ENCODE data around the gene LRRC17.

The LRRC17 gene

GRCh38 chr7:102927312-102927933 is 14.6 kb downstream of the LRRC17 start:
- Histone ChIP-seq H3K4me1 (ENCODE audit: control insufficient read depth, low read length) (no peaks in the 10 kb centered on the region), H3K36me3 (ENCODE audit: control insufficient read depth, low read length) (no peaks in the 10 kb centered on the region), H3K79me2 (ENCODE audit: control insufficient read depth, low read length) (no peaks in the 10 kb centered on the region), H3K9me3 (ENCODE audit: control insufficient read depth, insufficient read depth, low read length) (no peaks in the 10 kb centered on the region), H3K4me2 (ENCODE audit: low read length) (no peak overlapping the region), H3K27ac (ENCODE audit: low read depth, low read length) (no peak overlapping the region), H3K27me3 (ENCODE audit: control insufficient read depth, low read length) (no peaks in the 10 kb centered on the region), H3F3A (ENCODE audit: control insufficient read depth, insufficient read depth) (no peaks in the 10 kb centered on the region), H3K9me2 (replicated peaks; ENCODE audit: control insufficient read depth, low read length) (no peaks in the 10 kb centered on the region), H3K4me3 (ENCODE audit: low read length) (no peak overlapping the region), H4K20me1 (ENCODE audit: control insufficient read depth, insufficient read depth, low read depth, low read length) (no peaks in the 10 kb centered on the region)
- TF ChIP-seq EZH2phosphoT487 (IDR thresholded peaks at IDR 0.05; ENCODE audit: borderline replicate concordance, low read length) (no peak), CTCF (IDR thresholded peaks at IDR 0.05; ENCODE audit: low read depth, low read length, poor library complexity, severe bottlenecking) (no peak)

GRCh38 chr7:102931757-102932156 is 19.0 kb downstream of the LRRC17 start:
- Histone ChIP-seq H4K20me1 (ENCODE audit: control insufficient read depth, insufficient read depth, low read depth, low read length) (no peaks in the 10 kb centered on the region), H3K4me1 (ENCODE audit: control insufficient read depth, low read length) (peaks cover 14% of the 10 kb centered on the region), H3K4me3 (ENCODE audit: low read length) (no peak overlapping the region), H3K27me3 (ENCODE audit: control insufficient read depth, low read length) (no peaks in the 10 kb centered on the region), H3K4me2 (ENCODE audit: low read length) (no peak overlapping the region), H3K27ac (ENCODE audit: low read depth, low read length) (no peak overlapping the region), H3K9me3 (ENCODE audit: control insufficient read depth, insufficient read depth, low read length) (no peaks in the 10 kb centered on the region), H3K79me2 (ENCODE audit: control insufficient read depth, low read length) (no peaks in the 10 kb centered on the region), H3K36me3 (ENCODE audit: control insufficient read depth, low read length) (no peaks in the 10 kb centered on the region), H3K9me2 (replicated peaks; ENCODE audit: control insufficient read depth, low read length) (no peaks in the 10 kb centered on the region), H3F3A (ENCODE audit: control insufficient read depth, insufficient read depth) (no peaks in the 10 kb centered on the region)
- TF ChIP-seq EZH2phosphoT487 (IDR thresholded peaks at IDR 0.05; ENCODE audit: borderline replicate concordance, low read length) (no peak), CTCF (IDR thresholded peaks at IDR 0.05; ENCODE audit: low read depth, low read length, poor library complexity, severe bottlenecking) (no peak)

- H3K9me2 ChIP-seq (replicated peaks; ENCODE audit: control insufficient read depth, low read length): no peaks in the 10 kb centered on the region
- H3K4me3 ChIP-seq (ENCODE audit: low read length): no peak overlapping the region
- TF ChIP-seq CTCF (IDR thresholded peaks at IDR 0.05; ENCODE audit: low read depth, low read length, poor library complexity, severe bottlenecking) (no peak), EZH2phosphoT487 (IDR thresholded peaks at IDR 0.05; ENCODE audit: borderline replicate concordance, low read length) (no peak)
- no peak overlapping the region for H3K27ac ChIP-seq (ENCODE audit: low read depth, low read length)
- H3K4me2 ChIP-seq (ENCODE audit: low read length): no peak overlapping the region
- H3K36me3 ChIP-seq (ENCODE audit: control insufficient read depth, low read length): no peaks in the 10 kb centered on the region
- H3K27me3 ChIP-seq (ENCODE audit: control insufficient read depth, low read length): no peaks in the 10 kb centered on the region
- H3K4me1 ChIP-seq (ENCODE audit: control insufficient read depth, low read length): peaks cover 16% of the 10 kb centered on the region
- no peaks in the 10 kb centered on the region for H3F3A ChIP-seq (ENCODE audit: control insufficient read depth, insufficient read depth)
- H3K79me2 ChIP-seq (ENCODE audit: control insufficient read depth, low read length): no peaks in the 10 kb centered on the region
- no peaks in the 10 kb centered on the region for H4K20me1 ChIP-seq (ENCODE audit: control insufficient read depth, insufficient read depth, low read depth, low read length)
- H3K9me3 ChIP-seq (ENCODE audit: control insufficient read depth, insufficient read depth, low read length): no peaks in the 10 kb centered on the region
Observed at GRCh38 chr7:102933763-102934162, 21.0 kb downstream of the LRRC17 start.

Measured in DOHH2 (cell line).